ENCODE results near the gene LCP1. TPM values are rescaled to one million over a fixed set of nuclear protein-coding genes. Genes with fewer than 3 reads are reported as not detected.

Gene LCP1
- total and polyA plus RNA-seq, 9 of the 15 experiments (the other 6 are each of a cell fraction or from before 2014, with no cell fraction given), result 83.0 to 255 (median 163) TPM

DNA sequence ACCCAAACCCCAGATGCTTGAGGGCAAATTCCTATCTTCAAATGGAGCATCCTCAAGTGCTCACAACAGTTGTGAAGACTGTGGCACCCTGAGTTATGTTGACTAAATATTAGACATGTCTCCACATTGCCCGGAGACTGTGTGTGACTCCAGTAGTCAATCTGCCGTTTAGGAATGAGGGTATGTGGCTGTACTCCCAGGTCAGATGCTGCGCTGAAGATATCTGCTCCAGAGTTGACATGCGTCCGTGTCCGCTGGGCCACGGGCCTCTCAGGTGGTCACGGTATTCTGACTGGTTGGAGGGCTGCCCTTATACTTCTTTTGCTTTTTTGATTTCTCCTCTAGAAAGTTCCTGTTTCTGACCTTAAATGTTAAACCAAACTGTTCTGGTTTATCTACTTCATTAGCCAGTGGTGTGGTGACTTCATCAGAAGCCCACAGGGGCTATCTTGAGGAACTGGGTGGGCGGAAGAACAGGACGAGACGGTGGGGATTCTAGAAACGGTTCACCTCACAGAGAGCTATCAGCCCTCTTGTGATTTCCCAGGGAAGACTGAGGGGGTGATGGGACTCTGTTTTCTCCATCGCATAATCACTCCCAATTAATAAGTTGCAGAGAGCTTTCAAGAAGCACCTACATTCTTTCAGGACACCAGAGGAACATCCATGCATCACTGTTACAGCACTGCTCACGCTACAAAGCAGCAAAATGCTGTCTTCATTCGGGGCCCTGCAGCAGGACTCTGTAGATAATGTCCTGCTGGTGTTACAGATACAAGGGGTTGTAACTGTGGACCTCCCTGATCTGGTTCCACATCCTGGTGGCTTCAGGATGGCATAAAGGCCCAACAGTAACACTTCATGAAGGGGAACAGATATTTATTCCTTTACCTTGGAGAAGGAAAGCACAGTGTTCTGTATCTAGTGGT is 1.3 kb upstream of the LCP1 start (continued):
- TF ChIP-seq CBFA2T2 (conservative IDR thresholded peaks at IDR 0.05), result peak; percentile 18; the same call in 1 of the 2 replicates
- 0 out of 2 replicates have a peak, but pooled peaks have one; percentile 44 for TF ChIP-seq MIER1 (IDR thresholded peaks at IDR 0.05; ENCODE audit: low read depth)
- 0 out of 2 replicates have a peak, but pooled peaks have one; percentile 40 for TF ChIP-seq TCF3 (CRISPR knock-in tag; IDR thresholded peaks at IDR 0.05)
- TF ChIP-seq, protein P1, sequence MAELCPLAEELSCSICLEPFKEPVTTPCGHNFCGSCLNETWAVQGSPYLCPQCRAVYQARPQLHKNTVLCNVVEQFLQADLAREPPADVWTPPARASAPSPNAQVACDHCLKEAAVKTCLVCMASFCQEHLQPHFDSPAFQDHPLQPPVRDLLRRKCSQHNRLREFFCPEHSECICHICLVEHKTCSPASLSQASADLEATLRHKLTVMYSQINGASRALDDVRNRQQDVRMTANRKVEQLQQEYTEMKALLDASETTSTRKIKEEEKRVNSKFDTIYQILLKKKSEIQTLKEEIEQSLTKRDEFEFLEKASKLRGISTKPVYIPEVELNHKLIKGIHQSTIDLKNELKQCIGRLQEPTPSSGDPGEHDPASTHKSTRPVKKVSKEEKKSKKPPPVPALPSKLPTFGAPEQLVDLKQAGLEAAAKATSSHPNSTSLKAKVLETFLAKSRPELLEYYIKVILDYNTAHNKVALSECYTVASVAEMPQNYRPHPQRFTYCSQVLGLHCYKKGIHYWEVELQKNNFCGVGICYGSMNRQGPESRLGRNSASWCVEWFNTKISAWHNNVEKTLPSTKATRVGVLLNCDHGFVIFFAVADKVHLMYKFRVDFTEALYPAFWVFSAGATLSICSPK (IDR thresholded peaks at IDR 0.05; ENCODE audit: borderline replicate concordance), result no peak
- TF ChIP-seq, protein P2, sequence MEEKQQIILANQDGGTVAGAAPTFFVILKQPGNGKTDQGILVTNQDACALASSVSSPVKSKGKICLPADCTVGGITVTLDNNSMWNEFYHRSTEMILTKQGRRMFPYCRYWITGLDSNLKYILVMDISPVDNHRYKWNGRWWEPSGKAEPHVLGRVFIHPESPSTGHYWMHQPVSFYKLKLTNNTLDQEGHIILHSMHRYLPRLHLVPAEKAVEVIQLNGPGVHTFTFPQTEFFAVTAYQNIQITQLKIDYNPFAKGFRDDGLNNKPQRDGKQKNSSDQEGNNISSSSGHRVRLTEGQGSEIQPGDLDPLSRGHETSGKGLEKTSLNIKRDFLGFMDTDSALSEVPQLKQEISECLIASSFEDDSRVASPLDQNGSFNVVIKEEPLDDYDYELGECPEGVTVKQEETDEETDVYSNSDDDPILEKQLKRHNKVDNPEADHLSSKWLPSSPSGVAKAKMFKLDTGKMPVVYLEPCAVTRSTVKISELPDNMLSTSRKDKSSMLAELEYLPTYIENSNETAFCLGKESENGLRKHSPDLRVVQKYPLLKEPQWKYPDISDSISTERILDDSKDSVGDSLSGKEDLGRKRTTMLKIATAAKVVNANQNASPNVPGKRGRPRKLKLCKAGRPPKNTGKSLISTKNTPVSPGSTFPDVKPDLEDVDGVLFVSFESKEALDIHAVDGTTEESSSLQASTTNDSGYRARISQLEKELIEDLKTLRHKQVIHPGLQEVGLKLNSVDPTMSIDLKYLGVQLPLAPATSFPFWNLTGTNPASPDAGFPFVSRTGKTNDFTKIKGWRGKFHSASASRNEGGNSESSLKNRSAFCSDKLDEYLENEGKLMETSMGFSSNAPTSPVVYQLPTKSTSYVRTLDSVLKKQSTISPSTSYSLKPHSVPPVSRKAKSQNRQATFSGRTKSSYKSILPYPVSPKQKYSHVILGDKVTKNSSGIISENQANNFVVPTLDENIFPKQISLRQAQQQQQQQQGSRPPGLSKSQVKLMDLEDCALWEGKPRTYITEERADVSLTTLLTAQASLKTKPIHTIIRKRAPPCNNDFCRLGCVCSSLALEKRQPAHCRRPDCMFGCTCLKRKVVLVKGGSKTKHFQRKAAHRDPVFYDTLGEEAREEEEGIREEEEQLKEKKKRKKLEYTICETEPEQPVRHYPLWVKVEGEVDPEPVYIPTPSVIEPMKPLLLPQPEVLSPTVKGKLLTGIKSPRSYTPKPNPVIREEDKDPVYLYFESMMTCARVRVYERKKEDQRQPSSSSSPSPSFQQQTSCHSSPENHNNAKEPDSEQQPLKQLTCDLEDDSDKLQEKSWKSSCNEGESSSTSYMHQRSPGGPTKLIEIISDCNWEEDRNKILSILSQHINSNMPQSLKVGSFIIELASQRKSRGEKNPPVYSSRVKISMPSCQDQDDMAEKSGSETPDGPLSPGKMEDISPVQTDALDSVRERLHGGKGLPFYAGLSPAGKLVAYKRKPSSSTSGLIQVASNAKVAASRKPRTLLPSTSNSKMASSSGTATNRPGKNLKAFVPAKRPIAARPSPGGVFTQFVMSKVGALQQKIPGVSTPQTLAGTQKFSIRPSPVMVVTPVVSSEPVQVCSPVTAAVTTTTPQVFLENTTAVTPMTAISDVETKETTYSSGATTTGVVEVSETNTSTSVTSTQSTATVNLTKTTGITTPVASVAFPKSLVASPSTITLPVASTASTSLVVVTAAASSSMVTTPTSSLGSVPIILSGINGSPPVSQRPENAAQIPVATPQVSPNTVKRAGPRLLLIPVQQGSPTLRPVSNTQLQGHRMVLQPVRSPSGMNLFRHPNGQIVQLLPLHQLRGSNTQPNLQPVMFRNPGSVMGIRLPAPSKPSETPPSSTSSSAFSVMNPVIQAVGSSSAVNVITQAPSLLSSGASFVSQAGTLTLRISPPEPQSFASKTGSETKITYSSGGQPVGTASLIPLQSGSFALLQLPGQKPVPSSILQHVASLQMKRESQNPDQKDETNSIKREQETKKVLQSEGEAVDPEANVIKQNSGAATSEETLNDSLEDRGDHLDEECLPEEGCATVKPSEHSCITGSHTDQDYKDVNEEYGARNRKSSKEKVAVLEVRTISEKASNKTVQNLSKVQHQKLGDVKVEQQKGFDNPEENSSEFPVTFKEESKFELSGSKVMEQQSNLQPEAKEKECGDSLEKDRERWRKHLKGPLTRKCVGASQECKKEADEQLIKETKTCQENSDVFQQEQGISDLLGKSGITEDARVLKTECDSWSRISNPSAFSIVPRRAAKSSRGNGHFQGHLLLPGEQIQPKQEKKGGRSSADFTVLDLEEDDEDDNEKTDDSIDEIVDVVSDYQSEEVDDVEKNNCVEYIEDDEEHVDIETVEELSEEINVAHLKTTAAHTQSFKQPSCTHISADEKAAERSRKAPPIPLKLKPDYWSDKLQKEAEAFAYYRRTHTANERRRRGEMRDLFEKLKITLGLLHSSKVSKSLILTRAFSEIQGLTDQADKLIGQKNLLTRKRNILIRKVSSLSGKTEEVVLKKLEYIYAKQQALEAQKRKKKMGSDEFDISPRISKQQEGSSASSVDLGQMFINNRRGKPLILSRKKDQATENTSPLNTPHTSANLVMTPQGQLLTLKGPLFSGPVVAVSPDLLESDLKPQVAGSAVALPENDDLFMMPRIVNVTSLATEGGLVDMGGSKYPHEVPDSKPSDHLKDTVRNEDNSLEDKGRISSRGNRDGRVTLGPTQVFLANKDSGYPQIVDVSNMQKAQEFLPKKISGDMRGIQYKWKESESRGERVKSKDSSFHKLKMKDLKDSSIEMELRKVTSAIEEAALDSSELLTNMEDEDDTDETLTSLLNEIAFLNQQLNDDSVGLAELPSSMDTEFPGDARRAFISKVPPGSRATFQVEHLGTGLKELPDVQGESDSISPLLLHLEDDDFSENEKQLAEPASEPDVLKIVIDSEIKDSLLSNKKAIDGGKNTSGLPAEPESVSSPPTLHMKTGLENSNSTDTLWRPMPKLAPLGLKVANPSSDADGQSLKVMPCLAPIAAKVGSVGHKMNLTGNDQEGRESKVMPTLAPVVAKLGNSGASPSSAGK (IDR thresholded peaks at IDR 0.05), result peak; percentile 43; the same call in 1 of the 2 replicates
- peak; percentile 38; the same call in 1 of the 2 replicates for TF ChIP-seq L3MBTL2 (IDR thresholded peaks at IDR 0.05)
- TF ChIP-seq ZFX (CRISPR knock-in tag; IDR thresholded peaks at IDR 0.05), result peak; percentile 36; the same call in 1 of the 2 replicates

Measured in K562 (cell line).